ENCODE measurements around the gene CACTIN. TPM values are rescaled to one million over a fixed set of nuclear protein-coding genes. Genes with fewer than 3 reads are reported as not detected.
A peak's percentile ranks its signal among the peaks of the same experiment; 100 is the strongest.

The CACTIN gene
- polyA plus RNA-seq, 1 donor from 2014 or later: 20.6 TPM

- H3K9me3 Mint-ChIP-seq: no peaks in the 10 kb centered on the region
- H3K4me3 Mint-ChIP-seq: peak within 1 kb of the TSS in 3 of 4 donors; percentile 44 to 69 (median 45)
- H3K4me1 Mint-ChIP-seq: peaks cover 0 to 7% (median 5%) of the 10 kb centered on the region in 3 donors
- no peak within 1 kb of the TSS for H3K27ac Mint-ChIP-seq
- H3K36me3 Mint-ChIP-seq: peaks cover 4% of the 10 kb centered on the region
- peaks cover 6% of the 10 kb centered on the region for H3K27me3 Mint-ChIP-seq
Measured at GRCh38 chr19:3606690-3607289, 19.8 kb downstream of the CACTIN start, which contains the start of gene TBXA2R. Gene TBXA2R (minus strand): TSS chr19:3606875. CDS start chr19:3600634, 6,241 bp downstream.

- Mint-ChIP-seq H3K27me3 (peaks cover 6% of the 10 kb centered on the region), H3K27ac (no peak overlapping the region), H3K36me3 (peaks cover 4% of the 10 kb centered on the region), H3K9me3 (no peaks in the 10 kb centered on the region), H3K4me1 (peaks cover 0 to 7% (median 5%) of the 10 kb centered on the region in 3 donors), H3K4me3 (peak overlapping the region in 2 of 4 donors; percentile 27 to 69)
Measured at GRCh38 chr19:3606174-3606689, 20.4 kb downstream of the CACTIN start.

GRCh38 chr19:3605770-3606169, 20.8 kb downstream of the CACTIN start:
- H3K27ac Mint-ChIP-seq: no peak overlapping the region
- no peaks in the 10 kb centered on the region for H3K9me3 Mint-ChIP-seq
- H3K36me3 Mint-ChIP-seq: peaks cover 4% of the 10 kb centered on the region
- peaks cover 0 to 7% (median 5%) of the 10 kb centered on the region in 3 donors for H3K4me1 Mint-ChIP-seq
- H3K4me3 Mint-ChIP-seq: no peak overlapping the region
- H3K27me3 Mint-ChIP-seq: peaks cover 6% of the 10 kb centered on the region

GRCh38 chr19:3605361-3605760, 21.2 kb downstream of the CACTIN start:
- H3K4me3 Mint-ChIP-seq: no peak overlapping the region
- peaks cover 6% of the 10 kb centered on the region for H3K27me3 Mint-ChIP-seq
- no peaks in the 10 kb centered on the region for H3K9me3 Mint-ChIP-seq
- peaks cover 0 to 7% (median 5%) of the 10 kb centered on the region in 3 donors for H3K4me1 Mint-ChIP-seq
- no peak overlapping the region for H3K27ac Mint-ChIP-seq
- peaks cover 4% of the 10 kb centered on the region for H3K36me3 Mint-ChIP-seq

- Mint-ChIP-seq H3K27ac (no peak overlapping the region), H3K4me3 (no peak overlapping the region), H3K4me1 (peaks cover 0 to 7% (median 5%) of the 10 kb centered on the region in 3 donors), H3K9me3 (no peaks in the 10 kb centered on the region), H3K36me3 (peaks cover 4% of the 10 kb centered on the region), H3K27me3 (peaks cover 6% of the 10 kb centered on the region)
Measured at GRCh38 chr19:3604987-3605343, 21.6 kb downstream of the CACTIN start.

GRCh38 chr19:3604227-3604986, 22.2 kb downstream of the CACTIN start:
- H3K27ac Mint-ChIP-seq: no peak overlapping the region
- peaks cover 2% of the 10 kb centered on the region for H3K36me3 Mint-ChIP-seq
- H3K4me1 Mint-ChIP-seq: peaks cover 0 to 7% (median 5%) of the 10 kb centered on the region in 3 donors
- no peaks in the 10 kb centered on the region for H3K9me3 Mint-ChIP-seq
- H3K27me3 Mint-ChIP-seq: peaks cover 6% of the 10 kb centered on the region
- no peak overlapping the region for H3K4me3 Mint-ChIP-seq

- no peak overlapping the region for H3K27ac Mint-ChIP-seq
- H3K4me3 Mint-ChIP-seq: no peak overlapping the region
Measured at GRCh38 chr19:3603121-3603811, 23.3 kb downstream of the CACTIN start.

GRCh38 chr19:3601021-3601420, 25.6 kb downstream of the CACTIN start:
- H3K27ac Mint-ChIP-seq: no peak overlapping the region
- no peaks in the 10 kb centered on the region for H3K27me3 Mint-ChIP-seq
- no peaks in the 10 kb centered on the region for H3K4me1 Mint-ChIP-seq
- no peak overlapping the region for H3K4me3 Mint-ChIP-seq
- no peaks in the 10 kb centered on the region for H3K9me3 Mint-ChIP-seq
- H3K36me3 Mint-ChIP-seq: no peaks in the 10 kb centered on the region

More at GRCh38 chr19:3603121-3603811, 23.3 kb downstream of the CACTIN start:
- Mint-ChIP-seq H3K9me3 (no peaks in the 10 kb centered on the region), H3K4me1 (peaks cover 0 to 7% (median 5%) of the 10 kb centered on the region in 3 donors), H3K27me3 (peaks cover 5% of the 10 kb centered on the region), H3K36me3 (peaks cover 2% of the 10 kb centered on the region)

- H3K4me1 Mint-ChIP-seq: no peaks in the 10 kb centered on the region
- peak overlapping the region in 1 of 3 donors; percentile 76 for H3K27ac Mint-ChIP-seq
- H3K9me3 Mint-ChIP-seq: no peaks in the 10 kb centered on the region
- H3K27me3 Mint-ChIP-seq: no peaks in the 10 kb centered on the region
- H3K4me3 Mint-ChIP-seq: no peak overlapping the region
- no peaks in the 10 kb centered on the region for H3K36me3 Mint-ChIP-seq
Measured at GRCh38 chr19:3599776-3600187, 26.8 kb downstream of the CACTIN start.

- Mint-ChIP-seq H3K4me3 (no peak overlapping the region), H3K27me3 (no peaks in the 10 kb centered on the region), H3K36me3 (no peaks in the 10 kb centered on the region), H3K27ac (no peak overlapping the region), H3K4me1 (no peaks in the 10 kb centered on the region), H3K9me3 (no peaks in the 10 kb centered on the region)
Measured at GRCh38 chr19:3595521-3596061, 31.0 kb downstream of the CACTIN start.

GRCh38 chr19:3593156-3593555, 33.4 kb downstream of the CACTIN start:
- Mint-ChIP-seq H3K4me1 (no peaks in the 10 kb centered on the region), H3K36me3 (no peaks in the 10 kb centered on the region), H3K9me3 (no peaks in the 10 kb centered on the region), H3K27me3 (peaks cover 1% of the 10 kb centered on the region), H3K4me3 (no peak overlapping the region), H3K27ac (no peak overlapping the region)

GRCh38 chr19:3591876-3592613, 34.5 kb downstream of the CACTIN start:
- H3K27ac Mint-ChIP-seq: no peak overlapping the region
- H3K9me3 Mint-ChIP-seq: no peaks in the 10 kb centered on the region
- H3K27me3 Mint-ChIP-seq: peaks cover 3% of the 10 kb centered on the region
- H3K4me1 Mint-ChIP-seq: no peaks in the 10 kb centered on the region
- H3K4me3 Mint-ChIP-seq: no peak overlapping the region
- H3K36me3 Mint-ChIP-seq: no peaks in the 10 kb centered on the region

- H3K4me3 Mint-ChIP-seq: no peak overlapping the region
- peaks cover 3% of the 10 kb centered on the region for H3K27me3 Mint-ChIP-seq
- H3K4me1 Mint-ChIP-seq: no peaks in the 10 kb centered on the region
- no peaks in the 10 kb centered on the region for H3K36me3 Mint-ChIP-seq
- H3K9me3 Mint-ChIP-seq: no peaks in the 10 kb centered on the region
- no peak overlapping the region for H3K27ac Mint-ChIP-seq
Measured at GRCh38 chr19:3590991-3591659, 35.5 kb downstream of the CACTIN start.

GRCh38 chr19:3589949-3590348, 36.6 kb downstream of the CACTIN start:
- Mint-ChIP-seq H3K4me3 (no peak overlapping the region), H3K36me3 (no peaks in the 10 kb centered on the region), H3K4me1 (no peaks in the 10 kb centered on the region), H3K9me3 (no peaks in the 10 kb centered on the region), H3K27me3 (peaks cover 3% of the 10 kb centered on the region), H3K27ac (no peak overlapping the region)

All from IgD-negative memory B cell (primary cell).